ENCODE results near the gene TCF4.

DNA sequence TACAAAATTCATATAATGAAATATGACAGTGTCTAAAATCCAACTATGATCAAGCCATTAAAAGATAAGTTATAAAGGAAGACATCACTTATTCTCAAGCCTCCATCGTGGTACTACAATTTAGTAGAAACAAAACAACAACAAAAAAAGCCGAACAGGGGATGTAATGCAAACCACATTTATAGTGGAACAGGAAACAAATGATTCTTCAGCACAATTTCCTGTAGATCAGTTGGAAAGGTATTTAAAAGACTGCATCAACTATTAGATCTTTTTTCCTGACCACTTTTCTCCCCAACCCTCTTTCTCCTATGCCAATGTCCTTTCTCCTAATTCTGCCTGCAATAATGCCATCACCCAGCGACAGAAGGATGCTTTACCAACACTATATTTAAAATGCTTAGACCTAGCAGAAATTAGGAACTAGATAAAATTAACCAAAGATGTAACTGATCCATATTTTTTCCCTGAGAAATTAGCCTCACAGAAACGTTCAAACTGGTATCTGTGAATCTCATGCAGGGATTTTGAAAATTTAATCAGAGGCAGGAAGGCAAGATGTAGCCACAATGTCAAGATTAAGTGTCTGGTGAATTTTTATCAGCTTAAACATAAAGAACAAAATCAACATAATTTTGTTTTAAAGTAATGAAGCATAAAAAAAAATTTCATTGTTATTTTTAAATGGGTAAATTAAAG is 271.4 kb downstream of the TCF4 start:
- TF ChIP-seq, protein P1, sequence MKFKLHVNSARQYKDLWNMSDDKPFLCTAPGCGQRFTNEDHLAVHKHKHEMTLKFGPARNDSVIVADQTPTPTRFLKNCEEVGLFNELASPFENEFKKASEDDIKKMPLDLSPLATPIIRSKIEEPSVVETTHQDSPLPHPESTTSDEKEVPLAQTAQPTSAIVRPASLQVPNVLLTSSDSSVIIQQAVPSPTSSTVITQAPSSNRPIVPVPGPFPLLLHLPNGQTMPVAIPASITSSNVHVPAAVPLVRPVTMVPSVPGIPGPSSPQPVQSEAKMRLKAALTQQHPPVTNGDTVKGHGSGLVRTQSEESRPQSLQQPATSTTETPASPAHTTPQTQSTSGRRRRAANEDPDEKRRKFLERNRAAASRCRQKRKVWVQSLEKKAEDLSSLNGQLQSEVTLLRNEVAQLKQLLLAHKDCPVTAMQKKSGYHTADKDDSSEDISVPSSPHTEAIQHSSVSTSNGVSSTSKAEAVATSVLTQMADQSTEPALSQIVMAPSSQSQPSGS (tag by site-specific recombination; IDR thresholded peaks at IDR 0.05; ENCODE audit: low read depth): no peak
- TF ChIP-seq CTCF (tag by site-specific recombination; IDR thresholded peaks at IDR 0.05): no peak
- TF ChIP-seq ZNF560 (tag by site-specific recombination; IDR thresholded peaks at IDR 0.05; ENCODE audit: borderline replicate concordance): no peak
- TF ChIP-seq, protein P2, sequence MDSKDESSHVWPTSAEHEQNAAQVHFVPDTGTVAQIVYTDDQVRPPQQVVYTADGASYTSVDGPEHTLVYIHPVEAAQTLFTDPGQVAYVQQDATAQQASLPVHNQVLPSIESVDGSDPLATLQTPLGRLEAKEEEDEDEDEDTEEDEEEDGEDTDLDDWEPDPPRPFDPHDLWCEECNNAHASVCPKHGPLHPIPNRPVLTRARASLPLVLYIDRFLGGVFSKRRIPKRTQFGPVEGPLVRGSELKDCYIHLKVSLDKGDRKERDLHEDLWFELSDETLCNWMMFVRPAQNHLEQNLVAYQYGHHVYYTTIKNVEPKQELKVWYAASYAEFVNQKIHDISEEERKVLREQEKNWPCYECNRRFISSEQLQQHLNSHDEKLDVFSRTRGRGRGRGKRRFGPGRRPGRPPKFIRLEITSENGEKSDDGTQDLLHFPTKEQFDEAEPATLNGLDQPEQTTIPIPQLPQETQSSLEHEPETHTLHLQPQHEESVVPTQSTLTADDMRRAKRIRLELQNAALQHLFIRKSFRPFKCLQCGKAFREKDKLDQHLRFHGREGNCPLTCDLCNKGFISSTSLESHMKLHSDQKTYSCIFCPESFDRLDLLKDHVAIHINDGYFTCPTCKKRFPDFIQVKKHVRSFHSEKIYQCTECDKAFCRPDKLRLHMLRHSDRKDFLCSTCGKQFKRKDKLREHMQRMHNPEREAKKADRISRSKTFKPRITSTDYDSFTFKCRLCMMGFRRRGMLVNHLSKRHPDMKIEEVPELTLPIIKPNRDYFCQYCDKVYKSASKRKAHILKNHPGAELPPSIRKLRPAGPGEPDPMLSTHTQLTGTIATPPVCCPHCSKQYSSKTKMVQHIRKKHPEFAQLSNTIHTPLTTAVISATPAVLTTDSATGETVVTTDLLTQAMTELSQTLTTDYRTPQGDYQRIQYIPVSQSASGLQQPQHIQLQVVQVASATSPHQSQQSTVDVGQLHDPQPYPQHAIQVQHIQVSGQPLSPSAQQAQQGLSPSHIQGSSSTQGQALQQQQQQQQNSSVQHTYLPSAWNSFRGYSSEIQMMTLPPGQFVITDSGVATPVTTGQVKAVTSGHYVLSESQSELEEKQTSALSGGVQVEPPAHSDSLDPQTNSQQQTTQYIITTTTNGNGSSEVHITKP (tag by site-specific recombination; IDR thresholded peaks at IDR 0.05): no peak
- TF ChIP-seq GLIS1 (tag by site-specific recombination; IDR thresholded peaks at IDR 0.05): no peak
- TF ChIP-seq, protein P3, sequence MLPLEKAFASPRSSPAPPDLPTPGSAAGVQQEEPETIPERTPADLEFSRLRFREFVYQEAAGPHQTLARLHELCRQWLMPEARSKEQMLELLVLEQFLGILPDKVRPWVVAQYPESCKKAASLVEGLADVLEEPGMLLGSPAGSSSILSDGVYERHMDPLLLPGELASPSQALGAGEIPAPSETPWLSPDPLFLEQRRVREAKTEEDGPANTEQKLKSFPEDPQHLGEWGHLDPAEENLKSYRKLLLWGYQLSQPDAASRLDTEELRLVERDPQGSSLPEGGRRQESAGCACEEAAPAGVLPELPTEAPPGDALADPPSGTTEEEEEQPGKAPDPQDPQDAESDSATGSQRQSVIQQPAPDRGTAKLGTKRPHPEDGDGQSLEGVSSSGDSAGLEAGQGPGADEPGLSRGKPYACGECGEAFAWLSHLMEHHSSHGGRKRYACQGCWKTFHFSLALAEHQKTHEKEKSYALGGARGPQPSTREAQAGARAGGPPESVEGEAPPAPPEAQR (tag by site-specific recombination; IDR thresholded peaks at IDR 0.05): no peak
- TF ChIP-seq, protein P4, sequence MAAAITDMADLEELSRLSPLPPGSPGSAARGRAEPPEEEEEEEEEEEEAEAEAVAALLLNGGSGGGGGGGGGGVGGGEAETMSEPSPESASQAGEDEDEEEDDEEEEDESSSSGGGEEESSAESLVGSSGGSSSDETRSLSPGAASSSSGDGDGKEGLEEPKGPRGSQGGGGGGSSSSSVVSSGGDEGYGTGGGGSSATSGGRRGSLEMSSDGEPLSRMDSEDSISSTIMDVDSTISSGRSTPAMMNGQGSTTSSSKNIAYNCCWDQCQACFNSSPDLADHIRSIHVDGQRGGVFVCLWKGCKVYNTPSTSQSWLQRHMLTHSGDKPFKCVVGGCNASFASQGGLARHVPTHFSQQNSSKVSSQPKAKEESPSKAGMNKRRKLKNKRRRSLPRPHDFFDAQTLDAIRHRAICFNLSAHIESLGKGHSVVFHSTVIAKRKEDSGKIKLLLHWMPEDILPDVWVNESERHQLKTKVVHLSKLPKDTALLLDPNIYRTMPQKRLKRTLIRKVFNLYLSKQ (tag by site-specific recombination; IDR thresholded peaks at IDR 0.05; ENCODE audit: borderline replicate concordance): no peak
- no peak for TF ChIP-seq ZBTB26 (tag by site-specific recombination; optimal IDR thresholded peaks at IDR 0.05)
- TF ChIP-seq, protein P5, sequence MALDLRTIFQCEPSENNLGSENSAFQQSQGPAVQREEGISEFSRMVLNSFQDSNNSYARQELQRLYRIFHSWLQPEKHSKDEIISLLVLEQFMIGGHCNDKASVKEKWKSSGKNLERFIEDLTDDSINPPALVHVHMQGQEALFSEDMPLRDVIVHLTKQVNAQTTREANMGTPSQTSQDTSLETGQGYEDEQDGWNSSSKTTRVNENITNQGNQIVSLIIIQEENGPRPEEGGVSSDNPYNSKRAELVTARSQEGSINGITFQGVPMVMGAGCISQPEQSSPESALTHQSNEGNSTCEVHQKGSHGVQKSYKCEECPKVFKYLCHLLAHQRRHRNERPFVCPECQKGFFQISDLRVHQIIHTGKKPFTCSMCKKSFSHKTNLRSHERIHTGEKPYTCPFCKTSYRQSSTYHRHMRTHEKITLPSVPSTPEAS (tag by site-specific recombination; IDR thresholded peaks at IDR 0.05): no peak
- TF ChIP-seq ZNF24 (tag by site-specific recombination; IDR thresholded peaks at IDR 0.05): no peak
